ENCODE results near the gene PBLD.

PBLD gene

DNA sequence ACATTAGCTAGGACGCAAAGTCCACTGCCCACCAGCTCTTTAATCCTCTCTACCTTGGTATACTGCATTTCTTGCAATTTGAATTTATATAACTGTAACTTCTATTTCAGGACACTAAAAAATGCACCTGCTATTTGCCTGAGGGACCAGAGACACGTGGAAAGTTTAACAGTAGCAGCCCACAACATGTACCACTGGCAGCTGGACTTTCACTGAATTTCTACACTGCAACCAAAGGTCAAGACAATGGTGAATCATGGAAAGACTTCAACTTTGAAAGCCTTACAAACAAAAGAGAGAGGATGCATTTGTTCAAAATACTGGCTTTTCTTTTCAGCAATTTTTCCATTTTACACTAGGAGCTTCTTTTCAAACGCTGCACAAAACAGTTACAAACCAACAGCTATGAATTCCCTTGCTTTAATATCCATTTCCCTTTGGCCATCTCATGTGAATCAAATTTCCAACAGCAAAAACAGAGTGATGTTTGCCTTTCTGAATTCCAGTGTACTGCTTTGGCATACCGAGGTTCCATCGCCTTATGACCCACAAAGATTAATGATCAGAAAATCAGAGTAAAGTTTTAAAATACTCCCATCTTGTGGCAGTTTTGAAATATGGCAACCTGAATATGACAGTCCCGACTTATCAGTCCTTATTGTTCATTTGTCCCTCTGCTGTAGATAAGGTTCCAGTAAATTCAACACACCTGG is 30.8 kb downstream of the PBLD start:
- no peaks in the 10 kb centered on the region for H3K9me3 ChIP-seq (ENCODE audit: control insufficient read depth, low read length)
- H3K4me3 ChIP-seq (ENCODE audit: insufficient read depth in 1 of 2, low read depth in 1 of 2, low read length in 2 of 2) = no peak overlapping the region
- H2BK5ac ChIP-seq (ENCODE audit: low read depth, low read length, poor library complexity, severe bottlenecking) = no peak overlapping the region
- H3K23ac ChIP-seq (ENCODE audit: low read length in 2 of 2) = peak overlapping the region in 1 of 2 experiments; percentile 64
- no peak overlapping the region for H3K4ac ChIP-seq (ENCODE audit: low read depth in 1 of 2, low read length in 2 of 2)
- WGBS = 60% methylated on average over 5 of the region's 6 CpGs
- H2BK15ac ChIP-seq (ENCODE audit: low read depth, poor library complexity, severe bottlenecking) = no peak overlapping the region
- H3K27me3 ChIP-seq (ENCODE audit: control insufficient read depth in 1 of 2, insufficient read depth in 1 of 2, low read length in 2 of 2) = no peaks in the 10 kb centered on the region
- no peak overlapping the region for H3K27ac ChIP-seq (ENCODE audit: low read length, poor library complexity, severe bottlenecking)
- H3K18ac ChIP-seq (ENCODE audit: low read depth in 1 of 2, low read length in 2 of 2) = no peak overlapping the region
- H2BK120ac ChIP-seq (ENCODE audit: low read depth, low read length) = no peak overlapping the region
- DNase-seq = peak; percentile 55
- H3K14ac ChIP-seq (ENCODE audit: low read length in 2 of 2) = no peak overlapping the region
- H2AFZ ChIP-seq (ENCODE audit: low read depth, low read length) = no peak overlapping the region
- no peak overlapping the region for H4K91ac ChIP-seq (ENCODE audit: low read length)
- no peaks in the 10 kb centered on the region for H3K79me1 ChIP-seq (replicated peaks; ENCODE audit: low read length, poor library complexity, severe bottlenecking)
- no peak overlapping the region for H3K9ac ChIP-seq (ENCODE audit: low read length)
- peak overlapping the region; percentile 54 for H2AK5ac ChIP-seq (ENCODE audit: low read length, severe bottlenecking)
- H2BK12ac ChIP-seq (ENCODE audit: low read length in 2 of 2) = no peak overlapping the region
- H4K8ac ChIP-seq (ENCODE audit: low read length) = no peak overlapping the region
- no peak overlapping the region for H3K4me2 ChIP-seq (ENCODE audit: low read length, poor library complexity, severe bottlenecking)
- H3K36me3 ChIP-seq (ENCODE audit: control insufficient read depth in 1 of 2, insufficient read depth in 2 of 2, low read depth in 1 of 2, low read length in 2 of 2) = no peaks in the 10 kb centered on the region
- H3K4me1 ChIP-seq (ENCODE audit: control insufficient read depth, insufficient read depth, low read depth, low read length) = peaks cover 3% of the 10 kb centered on the region

DNA sequence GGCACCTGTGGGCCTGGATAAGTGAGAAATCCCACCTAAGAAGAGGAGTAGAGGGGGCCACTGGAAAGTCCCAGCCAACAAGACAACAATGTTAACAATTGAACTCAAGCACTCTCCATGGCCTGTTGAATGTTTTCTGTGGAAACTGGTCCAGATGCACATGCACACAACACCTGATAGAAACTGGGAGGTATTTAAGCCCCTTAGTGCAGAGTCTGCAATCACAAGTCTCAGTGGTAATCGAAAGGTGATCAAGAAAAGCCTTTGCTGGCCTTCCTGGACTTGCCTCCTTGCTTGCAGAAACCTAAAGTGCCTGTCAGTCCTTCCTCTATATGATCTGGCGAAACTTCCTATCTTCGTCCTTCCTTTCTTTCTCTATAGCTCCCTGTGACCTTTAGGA is 31.4 kb downstream of the PBLD start:
- H4K91ac ChIP-seq (ENCODE audit: low read length) = no peak overlapping the region
- H2AK5ac ChIP-seq (ENCODE audit: low read length, severe bottlenecking) = no peak overlapping the region
- no peak overlapping the region for H3K23ac ChIP-seq (ENCODE audit: low read length in 2 of 2)
- H2BK15ac ChIP-seq (ENCODE audit: low read depth, poor library complexity, severe bottlenecking) = no peak overlapping the region
- H2BK12ac ChIP-seq (ENCODE audit: low read length in 2 of 2) = no peak overlapping the region
- peaks cover 2% of the 10 kb centered on the region for H3K4me1 ChIP-seq (ENCODE audit: control insufficient read depth, insufficient read depth, low read depth, low read length)
- H3K27me3 ChIP-seq (ENCODE audit: control insufficient read depth in 1 of 2, insufficient read depth in 1 of 2, low read length in 2 of 2) = no peaks in the 10 kb centered on the region
- WGBS = 80% methylated on average over 1 of the region's 3 CpGs
- no peak overlapping the region for H3K4me3 ChIP-seq (ENCODE audit: insufficient read depth in 1 of 2, low read depth in 1 of 2, low read length in 2 of 2)
- H2BK5ac ChIP-seq (ENCODE audit: low read depth, low read length, poor library complexity, severe bottlenecking) = no peak overlapping the region
- H3K4me2 ChIP-seq (ENCODE audit: low read length, poor library complexity, severe bottlenecking) = no peak overlapping the region
- no peak overlapping the region for H3K14ac ChIP-seq (ENCODE audit: low read length in 2 of 2)
- H3K4ac ChIP-seq (ENCODE audit: low read depth in 1 of 2, low read length in 2 of 2) = no peak overlapping the region
- H3K36me3 ChIP-seq (ENCODE audit: control insufficient read depth in 1 of 2, insufficient read depth in 2 of 2, low read depth in 1 of 2, low read length in 2 of 2) = no peaks in the 10 kb centered on the region
- no peak overlapping the region for H3K9ac ChIP-seq (ENCODE audit: low read length)
- H4K8ac ChIP-seq (ENCODE audit: low read length) = no peak overlapping the region
- no peaks in the 10 kb centered on the region for H3K79me1 ChIP-seq (replicated peaks; ENCODE audit: low read length, poor library complexity, severe bottlenecking)
- H2AFZ ChIP-seq (ENCODE audit: low read depth, low read length) = no peak overlapping the region
- no peak overlapping the region for H2BK120ac ChIP-seq (ENCODE audit: low read depth, low read length)
- DNase-seq = no peak
- no peak overlapping the region for H3K27ac ChIP-seq (ENCODE audit: low read length, poor library complexity, severe bottlenecking)
- no peaks in the 10 kb centered on the region for H3K9me3 ChIP-seq (ENCODE audit: control insufficient read depth, low read length)
- H3K18ac ChIP-seq (ENCODE audit: low read depth in 1 of 2, low read length in 2 of 2) = no peak overlapping the region

DNA sequence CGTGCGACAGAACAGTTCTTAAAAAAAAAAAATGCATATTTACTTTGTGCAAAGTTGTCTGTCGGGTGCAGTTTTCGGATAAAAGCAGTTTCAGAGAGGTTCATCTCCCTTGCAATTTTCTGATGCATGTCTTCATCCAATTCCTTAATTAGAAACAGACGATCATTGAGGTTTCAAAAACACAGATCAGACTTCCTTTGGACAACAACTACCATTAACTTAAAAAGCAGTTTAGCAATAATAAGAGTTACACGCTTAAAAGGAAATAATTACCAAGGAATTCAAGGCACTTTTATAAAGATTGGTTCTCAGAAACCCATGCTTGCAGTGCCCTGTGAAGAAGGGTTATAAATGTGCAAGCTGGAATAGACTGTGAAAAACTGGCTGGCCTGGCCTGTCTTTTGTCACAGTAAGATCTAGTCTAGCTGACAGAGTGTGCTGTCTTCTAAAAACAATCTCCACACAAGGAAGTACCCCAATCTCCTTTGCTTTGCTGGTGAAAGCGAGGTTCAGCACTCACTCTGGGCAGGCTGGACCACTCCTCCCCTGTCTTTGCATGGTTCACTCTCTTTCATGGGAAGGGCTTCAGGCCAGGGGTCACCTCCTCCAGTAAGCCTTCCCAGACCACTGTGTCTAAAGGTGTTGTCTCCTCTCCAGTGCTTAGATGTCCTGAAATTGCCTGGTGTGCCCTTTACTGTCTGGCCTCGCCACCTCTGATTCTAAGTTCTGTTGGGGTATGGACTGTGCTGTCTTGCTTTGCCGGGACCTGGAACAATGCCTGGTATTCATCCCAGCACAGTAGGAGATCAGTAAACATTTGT is 35.7 kb downstream of the PBLD start:
- Histone ChIP-seq H4K8ac (ENCODE audit: low read length) (no peak overlapping the region), H3K4me3 (ENCODE audit: insufficient read depth in 1 of 2, low read depth in 1 of 2, low read length in 2 of 2) (peak overlapping the region in 1 of 2 experiments; percentile 62), H3K27ac (ENCODE audit: low read length, poor library complexity, severe bottlenecking) (no peak overlapping the region), H4K91ac (ENCODE audit: low read length) (no peak overlapping the region), H3K4ac (ENCODE audit: low read depth in 1 of 2, low read length in 2 of 2) (no peak overlapping the region), H2AFZ (ENCODE audit: low read depth, low read length) (no peak overlapping the region), H3K4me2 (ENCODE audit: low read length, poor library complexity, severe bottlenecking) (no peak overlapping the region), H2BK5ac (ENCODE audit: low read depth, low read length, poor library complexity, severe bottlenecking) (no peak overlapping the region), H3K4me1 (ENCODE audit: control insufficient read depth, insufficient read depth, low read depth, low read length) (peaks cover 2% of the 10 kb centered on the region), H2BK12ac (ENCODE audit: low read length in 2 of 2) (no peak overlapping the region), H3K9me3 (ENCODE audit: control insufficient read depth, low read length) (no peaks in the 10 kb centered on the region), H2BK15ac (ENCODE audit: low read depth, poor library complexity, severe bottlenecking) (no peak overlapping the region), H3K27me3 (ENCODE audit: control insufficient read depth in 1 of 2, insufficient read depth in 1 of 2, low read length in 2 of 2) (no peaks in the 10 kb centered on the region), H3K18ac (ENCODE audit: low read depth in 1 of 2, low read length in 2 of 2) (peak overlapping the region in 1 of 2 experiments; percentile 3), H3K36me3 (ENCODE audit: control insufficient read depth in 1 of 2, insufficient read depth in 2 of 2, low read depth in 1 of 2, low read length in 2 of 2) (no peaks in the 10 kb centered on the region), H3K23ac (ENCODE audit: low read length in 2 of 2) (no peak overlapping the region), H2BK120ac (ENCODE audit: low read depth, low read length) (no peak overlapping the region), H2AK5ac (ENCODE audit: low read length, severe bottlenecking) (no peak overlapping the region), H3K9ac (ENCODE audit: low read length) (peak overlapping the region; percentile 53), H3K79me1 (replicated peaks; ENCODE audit: low read length, poor library complexity, severe bottlenecking) (no peaks in the 10 kb centered on the region), H3K14ac (ENCODE audit: low read length in 2 of 2) (no peak overlapping the region)
- DNase-seq = no peak
- WGBS = 56% methylated on average over 7 of the region's 9 CpGs

DNA sequence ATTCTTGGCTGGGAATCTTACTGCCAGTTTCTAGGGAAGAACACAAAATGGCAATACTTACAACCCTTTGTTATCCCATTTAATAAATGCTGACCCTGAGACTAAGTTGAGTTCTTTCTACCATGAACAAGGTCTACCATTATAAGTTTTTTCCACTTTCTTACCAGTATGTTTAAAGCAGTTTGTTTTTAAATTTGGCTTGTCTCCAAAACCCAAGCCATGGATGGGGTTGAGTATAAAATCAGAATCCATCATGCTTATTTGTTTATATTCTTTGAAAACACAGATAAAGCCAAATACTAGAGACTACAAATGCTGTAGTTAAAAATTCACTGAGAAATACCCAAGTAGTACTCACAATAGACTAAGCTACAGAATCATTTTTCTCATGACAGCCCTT is 42.0 kb downstream of the PBLD start:
- Histone ChIP-seq H2AFZ (ENCODE audit: low read depth, low read length) (no peak overlapping the region), H3K9me3 (ENCODE audit: control insufficient read depth, low read length) (no peaks in the 10 kb centered on the region), H3K9ac (ENCODE audit: low read length) (no peak overlapping the region), H3K4me3 (ENCODE audit: insufficient read depth in 1 of 2, low read depth in 1 of 2, low read length in 2 of 2) (no peak overlapping the region), H2AK5ac (ENCODE audit: low read length, severe bottlenecking) (no peak overlapping the region), H2BK15ac (ENCODE audit: low read depth, poor library complexity, severe bottlenecking) (no peak overlapping the region), H3K79me1 (replicated peaks; ENCODE audit: low read length, poor library complexity, severe bottlenecking) (no peaks in the 10 kb centered on the region), H4K8ac (ENCODE audit: low read length) (no peak overlapping the region), H4K91ac (ENCODE audit: low read length) (no peak overlapping the region), H3K14ac (ENCODE audit: low read length in 2 of 2) (no peak overlapping the region), H2BK12ac (ENCODE audit: low read length in 2 of 2) (no peak overlapping the region), H2BK5ac (ENCODE audit: low read depth, low read length, poor library complexity, severe bottlenecking) (no peak overlapping the region), H3K27ac (ENCODE audit: low read length, poor library complexity, severe bottlenecking) (no peak overlapping the region), H3K27me3 (ENCODE audit: control insufficient read depth in 1 of 2, insufficient read depth in 1 of 2, low read length in 2 of 2) (no peaks in the 10 kb centered on the region), H3K4ac (ENCODE audit: low read depth in 1 of 2, low read length in 2 of 2) (no peak overlapping the region), H3K4me2 (ENCODE audit: low read length, poor library complexity, severe bottlenecking) (no peak overlapping the region), H3K18ac (ENCODE audit: low read depth in 1 of 2, low read length in 2 of 2) (no peak overlapping the region), H3K36me3 (ENCODE audit: control insufficient read depth in 1 of 2, insufficient read depth in 2 of 2, low read depth in 1 of 2, low read length in 2 of 2) (peaks cover 0 to 3% of the 10 kb centered on the region in 2 experiments), H3K4me1 (ENCODE audit: control insufficient read depth, insufficient read depth, low read depth, low read length) (no peaks in the 10 kb centered on the region), H2BK120ac (ENCODE audit: low read depth, low read length) (no peak overlapping the region), H3K23ac (ENCODE audit: low read length in 2 of 2) (no peak overlapping the region)
- no peak for DNase-seq

Data from mesenchymal stem cell (in vitro differentiated cells and primary cell).